Uterus (tissue), 4 donors: ENCODE measurements around the gene DGKD. TPM values are rescaled to one million over a fixed set of nuclear protein-coding genes. Genes with fewer than 3 reads are reported as not detected.

ENCODE experiments used
- DNase-seq, 2 donors: peaks; one replicate each; pipeline ENCODE4 v3.0.0-alpha.2; 2019 to 2020
- H3K27ac ChIP-seq, 2 donors: fragments of 200-600 bp; sonication (generic); 1 replicate in 1 of 2; 2 replicates in 1 of 2; pipeline ENCODE4 v1.5.1; 2016 to 2018
- H3K27me3 ChIP-seq, 2 donors: fragments of 200-600 bp; sonication (generic); one replicate each; pipeline ENCODE4 v1.5.1; 2018 to 2019; ENCODE audit warnings: control low read depth in 1 of 2
- H3K36me3 ChIP-seq, 2 donors: fragments of 200-600 bp; sonication (generic); one replicate each; pipeline ENCODE4 v1.5.1; 2019; ENCODE audit warnings: control low read depth in 1 of 2
- H3K4me1 ChIP-seq, 2 donors: fragments of 200-600 bp; sonication (generic); one replicate each; pipeline ENCODE4 v1.5.1; 2018 to 2019; ENCODE audit warnings: control low read depth in 1 of 2
- H3K4me3 ChIP-seq, 2 donors: fragments of 200-600 bp; sonication (generic); 1 replicate in 1 of 2; 2 replicates in 1 of 2; pipeline ENCODE4 v1.5.1; 2018 to 2019; ENCODE audit warnings: mild to moderate bottlenecking in 1 of 2
- H3K9me3 ChIP-seq, 2 donors: fragments of 200-600 bp; sonication (generic); one replicate each; pipeline ENCODE4 v1.5.1; 2019; ENCODE audit warnings: control low read depth in 1 of 2
- CTCF ChIP-seq, 4 experiments: fragments of 200-600 bp in 2 of 4; fragments of 450-650 bp in 2 of 4; sonication (generic) in 2 of 4; IDR thresholded peaks; one replicate each; pipeline ENCODE4 v1.5.1; 2016 to 2019; ENCODE audit warnings: antibody characterized with exemption in 4 of 4, mild to moderate bottlenecking in 2 of 4, moderate library complexity in 1 of 4
- POLR2A ChIP-seq, 2 donors: fragments of 450-650 bp; IDR thresholded peaks; one replicate each; pipeline ENCODE4 v1.6.1; 2016; ENCODE audit warnings: antibody characterized with exemption in 2 of 2, mild to moderate bottlenecking in 1 of 2, moderate library complexity in 1 of 2
- intact Hi-C: fragments of 100-400 bp; cut with DNase I; formaldehyde crosslinking; loops from one replicate; pipeline ENCODE4 v1.15.1; 2023; ENCODE audit warnings: low total_unique reads
- total RNA-seq, 4 donors: library from RNA; depleted of rRNA in 3 of 4; stranded (reverse); fragments of >200 nt in 3 of 4; gene quantifications; one replicate each; pipeline versions ENCODE4 v1.1.0 to v1.2.4, GENCODE V29; 2014 to 2023
- donor health status: DM: yes; HTN: yes; CAD: no.

DGKD gene
- total RNA-seq, 4 donors from 2014 or later = 5.0 to 46.1 (median 28.0) TPM

- Histone ChIP-seq H3K4me3 (no peak overlapping the region), H3K9me3 (no peaks in the 10 kb centered on the region), H3K27me3 (no peaks in the 10 kb centered on the region), H3K27ac (peak overlapping the region; percentile 33 to 46), H3K36me3 (no peaks in the 10 kb centered on the region), H3K4me1 (peaks cover 0 to 15% of the 10 kb centered on the region in 2 donors)
- no peak for DNase-seq
- TF ChIP-seq CTCF (IDR thresholded peaks at IDR 0.05) = no peak
- no peak for TF ChIP-seq POLR2A (IDR thresholded peaks at IDR 0.05)
- intact Hi-C loops = no loop called here
Measured at GRCh38 chr2:233384811-233385488, 30.7 kb downstream of the DGKD start.

GRCh38 chr2:233385489-233386044 is 31.3 kb downstream of the DGKD start:
- H3K4me3 ChIP-seq = no peak overlapping the region
- peaks cover 0 to 15% of the 10 kb centered on the region in 2 donors for H3K4me1 ChIP-seq
- no peaks in the 10 kb centered on the region for H3K9me3 ChIP-seq
- H3K27me3 ChIP-seq = no peaks in the 10 kb centered on the region
- intact Hi-C loops = no loop called here
- no peaks in the 10 kb centered on the region for H3K36me3 ChIP-seq
- no peak for DNase-seq
- H3K27ac ChIP-seq = peak overlapping the region; percentile 85 to 89
- no peak for TF ChIP-seq POLR2A (IDR thresholded peaks at IDR 0.05)
- TF ChIP-seq CTCF (IDR thresholded peaks at IDR 0.05) = no peak

GRCh38 chr2:233386382-233387041 is 32.2 kb downstream of the DGKD start:
- no peaks in the 10 kb centered on the region for H3K36me3 ChIP-seq
- no peak for DNase-seq
- H3K4me3 ChIP-seq = no peak overlapping the region
- no peaks in the 10 kb centered on the region for H3K9me3 ChIP-seq
- peak overlapping the region; percentile 85 to 89 for H3K27ac ChIP-seq
- TF ChIP-seq POLR2A (IDR thresholded peaks at IDR 0.05) (no peak), CTCF (IDR thresholded peaks at IDR 0.05) (no peak)
- H3K27me3 ChIP-seq = no peaks in the 10 kb centered on the region
- peaks cover 0 to 15% of the 10 kb centered on the region in 2 donors for H3K4me1 ChIP-seq
- intact Hi-C loops = no loop called here

- H3K4me1 ChIP-seq = peaks cover 0 to 15% of the 10 kb centered on the region in 2 donors
- peak overlapping the region; percentile 85 to 89 for H3K27ac ChIP-seq
- no peaks in the 10 kb centered on the region for H3K9me3 ChIP-seq
- no peak for DNase-seq
- H3K36me3 ChIP-seq = no peaks in the 10 kb centered on the region
- TF ChIP-seq CTCF (IDR thresholded peaks at IDR 0.05) (no peak), POLR2A (IDR thresholded peaks at IDR 0.05) (no peak)
- H3K4me3 ChIP-seq = peak overlapping the region; percentile 6 to 15
- no peaks in the 10 kb centered on the region for H3K27me3 ChIP-seq
- intact Hi-C loops = no loop called here
Measured at GRCh38 chr2:233387225-233387624, 32.9 kb downstream of the DGKD start.
